NCI-H2107 (cell line): ENCODE results near the gene KNSTRN.

Experiments
- DNase-seq: peaks from one replicate; lab custom pipeline; 2025; lab: John Stamatoyannopoulos, UW

Gene KNSTRN

DNA sequence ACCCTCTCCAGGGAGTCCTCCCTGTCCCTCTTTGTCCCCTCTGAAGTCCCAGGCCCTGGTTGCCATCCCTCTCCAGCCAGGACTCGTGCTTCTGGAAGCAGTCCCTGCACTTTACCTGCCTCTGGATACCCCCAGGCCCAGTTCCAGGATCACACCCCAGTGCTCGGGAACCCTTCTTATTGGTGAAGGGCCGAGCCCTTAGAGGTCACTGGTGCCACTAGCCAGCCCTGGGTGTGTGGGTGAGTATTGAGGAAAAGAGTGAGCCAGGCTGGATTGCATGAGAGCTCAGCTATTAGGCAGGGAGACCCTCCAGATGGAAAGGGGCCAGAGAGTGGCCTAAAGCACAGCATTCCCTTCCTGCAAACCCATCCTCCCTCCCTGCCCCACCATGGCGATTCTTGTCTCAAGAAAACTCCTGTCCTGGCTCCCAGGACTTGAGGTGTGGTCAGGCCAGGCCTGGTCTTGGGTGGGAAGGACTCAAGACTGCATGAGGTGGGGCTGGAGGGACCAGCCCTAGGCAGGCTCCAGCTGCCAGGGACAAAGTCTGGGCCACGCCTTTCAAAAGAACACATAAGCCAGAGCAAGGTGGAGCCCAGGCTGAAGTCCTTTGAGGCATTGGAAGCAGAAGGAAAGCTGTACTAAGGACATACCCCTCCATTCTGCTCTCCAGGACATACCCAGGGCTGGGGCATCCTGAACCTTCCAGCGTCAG is 36.5 kb upstream of the KNSTRN start:
- no peak for DNase-seq

DNA sequence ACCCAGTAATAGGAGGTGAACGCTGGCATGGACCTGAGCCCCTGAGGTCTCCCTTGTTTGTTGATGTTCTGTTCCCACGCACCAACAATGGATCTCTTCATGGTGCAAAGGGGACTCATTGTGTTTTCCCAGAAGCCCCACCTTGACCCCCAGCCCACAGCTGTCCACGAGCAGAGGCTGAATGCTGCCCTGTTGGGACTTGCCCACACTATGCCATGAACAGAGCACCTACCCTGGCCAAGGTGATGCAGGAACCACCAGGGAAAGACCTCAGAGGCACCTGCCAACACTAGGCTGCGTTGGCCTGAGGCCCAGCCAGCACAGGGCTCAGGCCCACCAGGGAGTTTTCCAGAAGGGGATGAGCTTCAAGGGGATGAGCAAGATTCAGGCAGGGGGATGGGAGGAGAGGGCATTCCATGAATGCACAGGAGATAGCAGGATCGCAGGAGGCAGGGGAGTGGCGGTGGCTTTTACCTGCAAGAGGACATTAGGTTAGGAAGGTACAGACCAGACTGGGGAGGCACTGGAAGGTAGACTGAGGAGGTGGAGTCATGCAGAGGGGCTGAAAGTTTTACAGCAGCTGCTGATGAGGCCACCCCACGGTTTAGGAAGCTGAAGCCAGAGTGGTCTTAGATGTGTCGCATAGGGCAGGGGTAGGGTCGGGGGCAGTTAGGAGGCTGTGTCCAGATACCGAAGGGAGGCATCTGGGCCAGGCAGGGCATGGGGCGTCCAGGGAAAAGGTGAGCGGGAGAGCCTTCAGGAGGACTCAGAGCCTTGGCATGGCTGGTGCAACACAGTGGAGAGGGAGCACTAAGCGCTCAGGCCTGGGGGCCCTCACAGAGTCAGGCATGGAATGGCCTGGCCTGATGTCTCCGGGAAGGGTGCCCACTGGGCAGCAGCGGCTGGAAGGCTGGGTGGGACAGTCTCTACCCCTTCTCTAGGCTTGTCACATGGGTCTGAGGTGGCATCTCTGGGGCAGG is 35.7 kb upstream of the KNSTRN start:
- no peak for DNase-seq

DNA sequence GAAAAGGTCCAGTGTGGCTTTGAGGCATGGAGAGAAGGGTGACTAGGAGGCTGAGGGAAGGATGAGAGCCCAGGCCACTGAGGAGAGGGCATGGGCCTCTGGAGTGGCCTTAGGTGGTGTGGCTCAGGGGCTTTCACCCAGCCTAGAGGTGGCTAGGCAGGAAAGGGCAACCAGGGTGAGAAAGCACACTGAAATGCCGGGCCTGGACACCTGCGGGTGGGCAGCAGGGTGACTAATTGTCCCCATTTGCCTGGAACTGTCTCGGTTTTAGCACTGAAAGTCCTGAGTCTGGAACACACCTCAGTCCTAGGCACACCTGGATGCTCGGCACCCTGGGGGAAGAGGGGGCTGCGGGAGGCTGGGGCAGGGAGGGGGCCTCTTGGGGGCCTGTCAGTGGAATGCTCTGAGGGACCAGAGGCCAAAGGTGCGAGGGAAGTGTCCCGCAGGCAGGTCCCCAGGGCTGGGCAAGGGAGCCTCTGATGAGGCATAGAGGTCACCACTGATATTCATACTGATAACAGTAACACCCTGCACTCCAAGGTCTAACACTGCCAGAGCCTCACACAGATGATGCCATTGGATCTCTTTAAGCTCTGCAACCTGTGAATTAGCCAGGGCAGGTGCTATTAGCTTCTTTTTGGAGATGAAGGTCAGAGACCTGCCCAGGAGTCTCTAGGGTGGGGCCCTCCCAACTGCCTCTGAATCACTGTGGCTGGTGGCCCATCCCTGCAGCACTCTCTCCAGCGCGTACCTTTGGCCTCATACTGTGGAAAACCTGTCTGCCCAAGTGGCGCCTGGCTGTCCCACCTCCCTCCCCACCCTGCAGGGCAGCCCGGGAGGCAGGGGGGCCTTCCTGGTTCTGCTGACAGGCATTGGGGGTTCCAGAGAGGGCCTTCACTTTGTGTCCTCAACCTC is 34.7 kb upstream of the KNSTRN start:
- DNase-seq, result no peak

DNA sequence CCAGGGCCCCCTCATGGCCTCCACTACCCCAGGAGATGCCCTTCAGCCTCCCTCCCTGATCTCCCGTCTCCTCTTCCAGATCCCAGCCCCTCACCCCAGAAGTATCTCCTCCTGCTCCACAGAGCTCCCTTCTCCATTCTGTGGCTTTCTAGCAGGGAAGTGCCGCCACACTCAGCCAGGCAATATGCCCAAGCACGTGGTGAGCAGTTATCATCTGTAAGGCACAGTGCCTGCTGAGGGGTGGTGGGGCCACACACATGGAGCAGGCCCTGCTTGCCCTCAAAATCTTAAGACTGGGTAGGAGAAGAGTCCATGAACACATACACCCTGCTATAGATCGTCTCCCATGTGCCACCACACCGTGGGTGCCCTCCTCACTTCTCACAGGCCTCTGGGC is 34.0 kb upstream of the KNSTRN start:
- DNase-seq, result no peak

DNA sequence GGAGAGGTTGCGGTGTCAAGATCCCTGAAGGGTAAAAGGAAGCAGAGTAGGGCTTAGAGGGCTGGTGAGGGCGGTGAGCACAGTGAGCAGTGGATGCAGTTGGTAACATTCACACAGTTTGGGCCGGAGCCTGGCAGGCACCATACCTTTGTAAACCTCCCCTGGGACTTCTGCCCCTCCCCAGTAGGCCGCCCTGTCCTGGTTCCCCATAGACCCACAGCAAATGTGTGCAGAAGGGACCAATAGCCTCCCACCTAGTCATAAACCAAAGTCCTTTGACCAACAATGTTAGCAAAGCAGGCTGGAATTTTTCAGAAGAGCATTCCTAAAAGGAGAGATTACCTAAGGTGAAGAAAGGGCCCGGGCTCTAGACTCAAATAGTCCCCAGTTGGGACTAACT is 33.4 kb upstream of the KNSTRN start:
- DNase-seq, result no peak

DNA sequence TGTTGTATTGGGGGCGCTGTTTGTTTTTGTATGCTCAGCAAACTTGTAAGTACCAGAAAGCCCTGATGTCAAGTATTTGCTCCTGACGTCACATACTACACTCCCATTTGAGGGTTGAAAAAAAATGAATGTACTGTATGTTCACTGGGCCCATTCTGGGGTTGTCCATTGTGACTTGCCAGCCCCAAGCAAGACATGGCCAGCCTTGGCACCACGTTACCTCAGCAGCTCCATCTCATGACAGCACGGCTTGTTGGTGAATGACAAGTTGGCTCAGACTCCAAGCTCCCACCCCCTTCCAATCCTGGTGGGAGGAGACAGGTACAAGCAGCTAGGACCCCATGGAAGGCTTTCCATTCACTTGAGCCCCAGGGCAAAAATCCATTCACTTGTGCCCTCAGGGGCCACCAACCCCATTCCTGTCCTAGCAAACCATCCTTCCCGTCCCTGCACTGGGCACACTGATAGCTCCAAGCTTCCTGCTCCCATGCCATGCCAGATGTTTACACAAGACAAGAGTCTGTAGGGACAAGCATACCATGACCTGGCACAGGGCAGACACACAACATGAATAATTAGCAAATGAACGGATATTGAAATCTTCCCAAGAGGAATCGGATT is 30.1 kb upstream of the KNSTRN start:
- DNase-seq, result no peak

DNA sequence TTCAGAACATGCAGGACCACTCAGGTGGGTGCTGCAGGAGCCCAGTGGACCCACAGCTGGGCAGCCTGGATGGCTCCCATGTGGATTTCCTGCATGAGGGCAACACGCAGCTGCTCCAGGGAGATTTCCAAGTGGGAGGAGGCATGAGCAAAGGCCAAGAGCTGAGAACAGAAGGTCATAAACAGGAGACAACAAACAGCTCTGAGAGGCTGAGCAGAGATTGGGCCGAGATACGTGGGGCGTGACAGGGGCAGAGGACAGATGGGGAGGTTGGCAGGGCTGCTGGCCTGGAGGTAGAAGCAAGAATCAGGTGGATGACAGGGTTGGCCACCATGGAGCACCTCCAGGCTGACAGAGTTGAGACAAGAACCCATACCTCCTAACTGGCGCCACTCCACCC is 28.8 kb upstream of the KNSTRN start:
- no peak for DNase-seq

DNA sequence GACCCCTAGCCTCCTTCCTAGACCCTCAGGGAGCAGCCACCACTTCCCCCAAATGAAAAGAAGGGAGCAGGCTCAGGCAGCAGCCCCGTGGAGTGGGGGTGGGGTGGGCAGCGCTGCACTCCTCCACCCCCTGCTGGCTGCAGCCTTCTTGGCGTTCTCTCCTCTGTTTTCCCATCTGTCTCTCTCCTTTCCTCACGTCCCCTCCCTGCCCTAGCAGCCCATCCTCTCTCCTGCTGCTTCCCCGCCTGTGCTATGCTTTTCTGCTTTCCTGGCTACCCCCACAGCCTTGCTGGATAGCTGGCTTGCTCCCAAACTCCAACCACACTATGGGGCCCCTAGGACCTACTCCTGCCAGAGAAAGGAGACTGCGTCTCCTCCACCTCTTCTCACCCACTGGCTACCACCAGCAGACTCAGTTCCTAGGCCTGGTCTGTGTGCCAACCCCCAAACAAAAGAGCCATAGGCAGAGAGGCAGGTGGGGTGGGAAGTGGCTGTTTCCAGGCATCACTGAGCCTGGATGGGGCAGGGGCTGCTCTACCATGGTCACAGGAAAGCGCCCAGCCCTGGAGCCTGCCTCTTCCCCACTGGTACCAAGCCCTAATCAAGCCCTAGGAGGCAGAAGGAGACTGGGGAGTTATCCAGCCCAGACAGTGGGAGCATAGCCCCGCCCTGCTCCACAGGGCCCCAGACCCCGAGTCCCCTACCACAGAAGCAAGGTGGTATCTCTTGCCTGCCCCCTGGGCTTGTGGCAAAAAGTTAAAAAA is 27.9 kb upstream of the KNSTRN start:
- DNase-seq, result no peak

DNA sequence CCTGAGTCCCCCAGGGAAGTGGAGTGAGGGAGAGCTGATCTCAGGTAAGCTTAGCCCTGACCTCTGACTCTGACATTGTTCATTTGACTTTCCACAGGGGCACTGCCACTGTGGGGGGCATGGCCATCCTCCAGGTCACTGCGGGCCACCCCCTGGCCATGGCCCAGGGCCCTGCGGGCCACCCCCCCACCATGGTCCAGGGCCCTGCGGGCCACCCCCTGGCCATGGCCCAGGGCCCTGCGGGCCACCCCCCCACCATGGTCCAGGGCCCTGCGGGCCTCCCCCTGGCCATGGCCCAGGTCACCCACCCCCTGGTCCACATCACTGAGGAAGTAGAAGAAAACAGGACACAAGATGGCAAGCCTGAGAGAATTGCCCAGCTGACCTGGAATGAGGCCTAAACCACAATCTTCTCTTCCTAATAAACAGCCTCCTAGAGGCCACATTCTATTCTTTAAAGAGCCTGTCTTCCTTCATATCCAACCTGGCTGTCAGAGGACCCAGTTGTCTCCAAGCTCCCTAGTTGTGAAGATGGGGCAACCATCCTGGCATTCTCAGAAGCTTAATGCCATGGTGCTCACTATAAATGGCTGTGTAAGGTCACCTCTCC is 26.4 kb upstream of the KNSTRN start:
- DNase-seq, result no peak

DNA sequence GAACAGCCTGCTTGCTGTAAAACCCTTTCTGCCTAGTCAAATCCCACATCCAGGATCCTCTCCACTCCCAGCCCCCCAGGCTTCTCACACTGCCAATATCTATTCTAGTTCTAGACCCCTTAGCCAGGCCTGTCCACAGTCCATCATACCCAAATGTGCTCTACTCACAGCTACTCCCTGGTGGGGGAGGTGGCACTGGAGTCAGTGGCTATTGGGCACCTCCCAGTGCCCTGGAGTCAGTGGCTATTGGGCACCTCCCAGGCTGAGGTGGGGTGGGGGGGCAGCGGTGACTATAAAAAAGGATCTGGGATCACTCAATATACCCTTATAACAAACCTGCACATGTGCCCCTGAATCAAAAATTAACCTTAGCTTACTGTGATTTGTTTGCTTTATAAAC is 25.3 kb upstream of the KNSTRN start:
- no peak for DNase-seq

DNA sequence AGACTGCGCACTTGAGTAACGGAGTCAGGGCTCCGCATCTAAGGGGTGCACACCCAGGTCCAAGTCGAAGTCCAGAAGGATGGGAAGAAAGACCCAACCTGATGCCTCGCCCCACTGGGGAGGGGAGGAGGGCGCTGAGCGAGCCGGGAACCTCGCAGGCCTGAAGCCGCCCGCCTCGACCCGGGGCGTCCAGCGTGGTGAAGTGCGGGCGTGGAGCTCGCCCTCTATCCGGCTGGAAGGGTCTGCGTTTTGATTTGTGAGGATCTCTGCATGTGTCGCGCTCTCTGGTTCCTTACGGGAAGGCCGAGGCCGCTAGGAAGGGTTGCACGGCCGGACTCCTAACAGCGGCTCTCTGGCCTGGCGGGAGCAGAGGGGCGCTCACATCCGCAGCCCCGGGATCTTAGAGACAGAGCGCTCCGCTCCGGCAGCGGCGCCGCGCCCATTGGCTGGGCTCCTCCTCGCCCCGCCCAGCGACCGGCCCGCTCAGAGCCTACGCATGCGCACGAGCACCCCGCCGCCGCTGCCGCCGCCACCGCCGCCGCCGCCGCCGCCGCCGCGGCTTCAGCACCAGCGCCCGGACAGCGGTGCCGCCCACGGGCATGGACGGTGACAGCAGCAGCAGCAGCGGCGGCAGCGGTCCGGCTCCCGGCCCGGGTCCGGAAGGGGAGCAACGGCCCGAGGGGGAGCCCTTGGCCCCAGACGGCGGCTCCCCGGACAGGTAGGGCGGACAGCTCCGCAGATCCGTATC is 24.6 kb upstream of the KNSTRN start, which contains the start of gene DISP2:
DISP2 (plus strand) TSS at position 497 of the 748 bp plus-strand sequence; CDS start at position 600, 103 bp downstream.
- DNase-seq, result peak; percentile 28

DNA sequence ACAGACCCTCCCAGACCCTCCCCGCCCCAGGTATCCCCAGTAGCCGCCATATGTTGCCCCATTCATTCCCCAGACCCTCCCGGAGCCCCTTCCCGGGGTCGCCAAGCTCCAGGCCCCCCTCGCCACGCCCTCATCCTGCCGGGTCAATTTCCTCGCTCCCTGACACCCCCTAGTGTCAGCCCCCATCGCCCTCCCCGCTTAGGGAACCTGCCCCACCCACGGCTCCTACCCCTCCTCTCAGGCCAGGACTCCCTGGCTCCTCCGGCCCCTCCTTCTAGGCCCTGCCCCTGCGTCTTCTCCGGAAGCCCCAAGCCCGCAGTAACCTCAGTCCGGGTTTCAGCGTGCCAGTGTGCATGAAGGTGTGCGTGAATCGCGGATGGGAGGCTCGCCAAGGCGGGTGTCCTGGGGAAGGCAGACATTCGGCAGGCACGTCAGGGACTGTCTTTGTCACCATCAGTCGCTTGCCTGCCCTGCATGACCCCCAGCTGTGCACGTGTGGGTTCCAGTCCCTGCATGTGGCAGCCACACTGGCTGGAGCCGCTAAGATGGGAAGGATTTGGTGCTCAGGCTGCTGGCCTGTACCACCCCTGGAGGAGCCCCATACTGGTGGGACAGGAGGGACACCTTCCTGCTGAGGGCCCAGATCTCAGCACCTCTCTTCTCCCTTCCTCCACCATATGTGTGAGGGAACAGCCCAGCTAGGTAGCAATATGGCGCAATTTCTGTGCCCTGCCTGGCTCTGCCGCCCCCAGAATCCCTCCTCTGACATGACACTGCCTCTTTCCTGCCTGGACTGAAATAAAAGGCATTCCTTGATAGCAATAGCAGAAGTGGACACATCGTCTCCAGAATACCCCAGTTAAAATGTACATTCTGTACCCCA is 23.8 kb upstream of the KNSTRN start:
- no peak for DNase-seq

DNA sequence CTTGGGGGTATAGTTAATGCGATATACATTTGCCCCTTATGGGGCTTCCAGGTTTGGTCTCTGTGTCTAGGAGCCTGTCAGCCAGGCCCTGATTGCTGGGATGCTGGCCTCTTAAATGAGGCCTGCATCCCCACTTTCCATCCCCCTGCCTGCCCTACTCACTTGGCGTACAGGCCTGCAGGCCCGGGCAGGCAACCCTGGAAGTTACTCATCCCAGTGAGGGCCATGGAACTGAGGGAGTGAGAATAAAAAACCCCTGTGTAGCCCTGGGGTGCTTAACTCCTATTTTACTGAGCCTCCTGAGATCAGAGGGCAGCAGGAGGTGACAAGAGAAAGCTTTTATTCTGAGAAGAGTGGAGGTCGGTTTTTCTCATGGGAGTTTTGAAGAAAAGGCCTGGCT is 22.5 kb upstream of the KNSTRN start:
- DNase-seq, result no peak

DNA sequence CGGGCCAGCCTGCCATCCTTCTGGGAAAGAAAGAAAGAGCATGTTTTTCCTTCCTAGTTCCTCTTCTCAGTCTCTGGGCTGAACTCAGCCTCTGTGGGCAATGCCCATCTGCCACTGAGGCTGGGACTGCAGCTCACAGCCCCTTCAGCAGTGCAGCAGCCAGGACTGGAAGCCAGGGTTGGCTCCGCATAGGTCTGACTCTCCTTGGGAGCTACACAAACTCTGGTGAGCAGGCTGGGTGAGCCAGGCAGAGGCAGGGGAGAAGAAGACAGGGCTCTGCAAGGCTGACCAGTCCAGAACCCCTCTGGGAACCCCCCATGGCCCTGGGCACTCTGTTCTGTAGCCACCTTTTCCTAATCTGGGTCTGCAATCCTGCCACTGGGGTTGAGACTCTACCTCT is 20.9 kb upstream of the KNSTRN start:
- DNase-seq, result no peak

DNA sequence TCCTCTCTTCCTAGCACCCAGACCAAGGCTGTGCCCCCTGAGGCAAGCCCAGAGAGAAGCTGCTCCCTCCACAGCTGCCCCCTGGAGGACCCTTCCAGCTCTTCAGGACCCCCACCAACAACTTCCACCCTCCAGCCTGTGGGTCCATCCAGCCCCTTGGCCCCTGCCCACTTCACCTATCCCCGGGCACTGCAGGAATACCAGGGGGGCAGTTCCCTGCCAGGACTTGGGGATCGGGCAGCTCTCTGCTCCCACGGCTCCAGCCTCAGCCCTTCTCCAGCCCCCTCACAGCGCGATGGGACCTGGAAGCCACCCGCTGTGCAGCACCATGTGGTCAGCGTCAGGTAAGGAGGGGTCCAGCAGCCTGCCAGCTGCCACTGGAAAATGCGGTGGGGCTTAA is 18.9 kb upstream of the KNSTRN start:
- no peak for DNase-seq

DNA sequence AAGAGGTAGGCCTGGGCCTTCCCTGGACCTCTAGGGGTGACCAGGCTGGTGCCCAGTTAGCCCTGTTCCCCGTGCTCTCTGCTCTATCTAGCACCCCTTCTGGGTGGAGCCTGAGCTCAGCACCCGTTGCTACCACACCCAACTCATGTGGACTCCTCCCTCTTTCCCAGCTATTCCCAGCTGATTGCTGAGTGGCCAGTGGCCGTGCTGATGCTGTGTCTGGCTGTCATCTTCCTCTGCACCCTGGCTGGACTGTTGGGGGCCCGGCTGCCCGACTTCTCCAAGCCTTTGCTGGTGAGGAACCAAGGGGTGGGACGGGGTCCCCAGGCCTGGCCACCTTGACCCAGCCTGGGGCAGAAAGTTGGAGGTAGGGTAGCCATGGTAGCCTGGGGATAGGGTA is 18.3 kb upstream of the KNSTRN start:
- DNase-seq, result no peak

DNA sequence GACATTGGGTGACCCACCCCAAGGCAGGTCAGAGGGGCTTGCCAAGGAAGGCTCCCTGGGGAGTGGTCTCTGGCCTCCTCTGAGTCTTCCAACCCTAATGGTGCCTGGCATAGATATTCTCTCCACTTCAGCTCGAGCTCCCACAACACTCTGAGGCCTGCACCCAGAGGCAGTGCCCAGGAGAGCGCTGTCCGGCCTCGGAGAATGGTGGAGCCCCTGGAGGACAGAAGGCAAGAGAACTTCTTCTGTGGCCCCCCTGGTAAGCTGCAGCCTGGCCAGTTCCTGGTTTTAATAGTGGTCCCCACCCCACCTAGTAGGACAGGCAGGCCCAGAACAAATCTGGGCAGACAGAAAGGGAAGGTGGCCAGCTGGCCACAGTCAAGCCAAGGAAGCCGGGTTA is 17.5 kb upstream of the KNSTRN start:
- no peak for DNase-seq

DNA sequence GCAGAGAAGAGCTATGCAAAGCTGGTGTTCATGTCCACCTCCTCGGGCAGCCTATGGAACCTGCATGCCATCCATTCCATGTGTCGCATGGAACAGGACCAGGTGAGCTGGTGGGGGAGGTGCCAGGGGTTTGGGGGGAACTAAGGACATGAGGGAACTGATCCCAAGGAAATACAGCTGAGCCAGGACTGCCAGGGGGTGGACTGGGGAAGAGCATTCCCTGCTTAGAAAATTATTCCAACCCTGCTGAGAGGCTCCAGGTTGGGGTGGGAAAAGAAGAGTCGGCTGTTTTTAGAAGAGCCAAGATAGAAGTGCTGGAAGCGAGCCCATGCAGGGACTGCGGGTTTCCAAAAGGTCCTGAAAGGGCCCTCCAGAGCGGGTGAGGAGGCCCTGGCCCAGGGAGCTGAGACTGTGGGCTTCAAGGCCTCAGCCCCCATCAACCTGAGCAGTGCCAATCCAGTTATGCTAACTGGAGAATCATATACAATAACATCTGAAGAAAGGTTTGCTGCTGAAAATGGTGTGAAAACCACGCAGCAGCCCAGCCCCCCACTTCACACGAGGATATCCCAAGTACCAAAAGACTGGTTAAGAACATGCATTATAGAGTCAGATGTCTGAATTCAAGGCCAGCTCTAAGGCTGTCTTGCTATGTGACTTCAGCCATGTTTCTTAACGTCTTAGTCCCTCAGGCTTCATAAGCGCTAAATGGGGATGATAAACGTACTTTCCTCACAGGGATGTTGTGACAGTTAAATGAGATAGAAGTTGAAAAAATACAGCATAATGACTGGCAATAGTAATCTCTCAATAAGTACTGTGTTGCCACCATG is 16.7 kb upstream of the KNSTRN start:
- no peak for DNase-seq
